RCC 7860 (cell line): ENCODE results near the gene ATG3.
"Not testable (repeated sequence)": the region's sequence is repeated elsewhere in the genome, so short reads cannot be mapped to it uniquely, and the experiment has no call there.

ENCODE experiments used
- DNase-seq: peaks from one replicate; pipeline ENCODE4 v3.0.0-alpha.2; 2015; ENCODE audit warnings: low spot score
- FAIRE-seq: peaks from 2 replicates; lab custom pipeline; 2012; peaks lifted over from hg19 to GRCh38; lab: Jason Lieb, UNC

ATG3 gene

GRCh38 chr3:112503304-112503972, 58.3 kb downstream of the ATG3 start:
- no peak for DNase-seq
- FAIRE-seq: no peak

- DNase-seq (no peak), FAIRE-seq (no peak)
Observed at GRCh38 chr3:112500621-112501020, 61.1 kb downstream of the ATG3 start.

- FAIRE-seq: no peak
- DNase-seq: no peak
Observed at GRCh38 chr3:112498914-112499711, 62.6 kb downstream of the ATG3 start, which contains the start of gene BTLA. Gene BTLA, minus strand, starts transcription at chr3:112499472. Its CDS starts 114 bp downstream, at chr3:112499358.

- no peak for FAIRE-seq
- no peak for DNase-seq
Observed at GRCh38 chr3:112497897-112498548, 63.7 kb downstream of the ATG3 start.

- DNase-seq (no peak), FAIRE-seq (no peak)
Observed at GRCh38 chr3:112496366-112497067, 65.2 kb downstream of the ATG3 start.

GRCh38 chr3:112494448-112494767, 67.4 kb downstream of the ATG3 start:
- not testable (repeated sequence) for DNase-seq, FAIRE-seq

GRCh38 chr3:112492124-112492523, 69.6 kb downstream of the ATG3 start:
- FAIRE-seq (no peak), DNase-seq (no peak)

GRCh38 chr3:112491373-112491772, 70.4 kb downstream of the ATG3 start:
- FAIRE-seq (no peak), DNase-seq (no peak)

GRCh38 chr3:112489674-112490479, 71.9 kb downstream of the ATG3 start:
- no peak for DNase-seq
- FAIRE-seq: no peak

- no peak for DNase-seq
- no peak for FAIRE-seq
Observed at GRCh38 chr3:112486811-112487505, 74.8 kb downstream of the ATG3 start.

- DNase-seq: no peak
- no peak for FAIRE-seq
Observed at GRCh38 chr3:112484352-112484751, 77.4 kb downstream of the ATG3 start.

GRCh38 chr3:112482675-112483074, 79.1 kb downstream of the ATG3 start:
- FAIRE-seq: no peak

More at GRCh38 chr3:112482675-112483074, 79.1 kb downstream of the ATG3 start:
- DNase-seq: no peak
